ENCODE measurements around the gene RC3H1.
A peak's percentile ranks its signal among the peaks of the same experiment; 100 is the strongest.

Gene RC3H1

DNA sequence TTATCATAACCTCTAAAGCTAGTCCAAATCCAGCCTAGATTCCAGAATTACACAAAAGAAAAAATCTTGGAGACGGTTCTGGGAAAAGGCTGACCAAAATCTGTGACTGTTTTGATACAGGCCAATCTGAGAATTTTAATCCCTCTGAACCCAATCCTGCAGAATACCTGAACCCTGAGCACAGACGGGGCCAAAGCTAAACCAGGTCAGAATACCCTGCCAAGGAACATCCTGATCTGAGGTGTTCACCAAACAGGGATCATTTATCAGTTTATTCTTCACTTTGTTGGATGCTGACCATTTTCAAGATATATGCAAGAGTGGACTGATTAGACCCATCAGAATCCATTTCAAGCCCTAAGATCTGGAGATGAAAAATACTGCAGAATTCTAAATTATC is 3.6 kb downstream of the RC3H1 start:
- Histone ChIP-seq H3K27me3 (no peaks in the 10 kb centered on the region), H3K36me3 (no peaks in the 10 kb centered on the region), H3K27ac (no peak overlapping the region), H3K4me3 (no peak overlapping the region), H3K9me3 (no peaks in the 10 kb centered on the region), H3K4me1 (peaks cover 0 to 65% (median 28%) of the 10 kb centered on the region in 4 donors)
- TF ChIP-seq, protein P1, sequence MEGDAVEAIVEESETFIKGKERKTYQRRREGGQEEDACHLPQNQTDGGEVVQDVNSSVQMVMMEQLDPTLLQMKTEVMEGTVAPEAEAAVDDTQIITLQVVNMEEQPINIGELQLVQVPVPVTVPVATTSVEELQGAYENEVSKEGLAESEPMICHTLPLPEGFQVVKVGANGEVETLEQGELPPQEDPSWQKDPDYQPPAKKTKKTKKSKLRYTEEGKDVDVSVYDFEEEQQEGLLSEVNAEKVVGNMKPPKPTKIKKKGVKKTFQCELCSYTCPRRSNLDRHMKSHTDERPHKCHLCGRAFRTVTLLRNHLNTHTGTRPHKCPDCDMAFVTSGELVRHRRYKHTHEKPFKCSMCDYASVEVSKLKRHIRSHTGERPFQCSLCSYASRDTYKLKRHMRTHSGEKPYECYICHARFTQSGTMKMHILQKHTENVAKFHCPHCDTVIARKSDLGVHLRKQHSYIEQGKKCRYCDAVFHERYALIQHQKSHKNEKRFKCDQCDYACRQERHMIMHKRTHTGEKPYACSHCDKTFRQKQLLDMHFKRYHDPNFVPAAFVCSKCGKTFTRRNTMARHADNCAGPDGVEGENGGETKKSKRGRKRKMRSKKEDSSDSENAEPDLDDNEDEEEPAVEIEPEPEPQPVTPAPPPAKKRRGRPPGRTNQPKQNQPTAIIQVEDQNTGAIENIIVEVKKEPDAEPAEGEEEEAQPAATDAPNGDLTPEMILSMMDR (IDR thresholded peaks at IDR 0.05) = no peak
- DNase-seq = no peak
- intact Hi-C loops (cut with DNase I; ENCODE audit: low total_unique reads) = no loop called here

DNA sequence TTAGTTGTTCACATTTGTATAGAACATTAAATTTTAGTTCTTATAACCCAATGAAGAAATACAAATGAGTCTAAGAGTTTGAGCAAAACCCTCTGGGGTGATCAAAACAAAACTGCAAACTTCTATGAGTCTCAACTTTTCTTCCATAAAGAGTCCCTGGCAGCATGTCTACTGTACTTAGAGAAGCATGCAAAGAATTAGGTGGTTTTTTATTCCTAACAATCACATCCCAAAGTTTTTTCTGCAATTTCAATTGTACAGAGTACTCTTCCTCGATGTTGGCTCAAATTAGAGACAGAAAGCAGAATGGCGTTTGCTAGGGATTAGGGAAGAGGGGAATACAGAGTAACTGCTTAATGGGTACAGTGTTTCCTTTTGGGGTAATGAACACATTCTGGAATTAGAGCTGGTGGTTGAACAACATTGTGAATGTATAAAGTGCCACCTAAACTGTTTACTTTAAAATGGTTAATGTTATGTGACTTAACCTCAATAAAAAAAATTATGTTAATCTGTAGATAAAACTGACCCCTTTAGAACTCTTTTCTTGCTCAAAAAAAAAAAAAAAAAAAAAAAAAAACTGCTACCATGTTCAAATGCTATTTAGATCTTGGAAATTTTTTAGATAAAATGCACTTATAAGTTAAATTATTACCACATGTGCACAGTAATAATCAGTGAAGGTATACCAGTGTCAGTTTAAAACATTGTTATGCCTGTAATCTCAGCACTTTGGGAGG is 4.8 kb downstream of the RC3H1 start:
- peak overlapping the region in 1 of 2 donors; percentile 6 for H3K27ac ChIP-seq
- TF ChIP-seq, protein P1 (IDR thresholded peaks at IDR 0.05) = no peak
- H3K4me3 ChIP-seq = no peak overlapping the region
- H3K27me3 ChIP-seq = no peaks in the 10 kb centered on the region
- no peak for DNase-seq
- no peaks in the 10 kb centered on the region for H3K36me3 ChIP-seq
- peaks cover 0 to 56% (median 28%) of the 10 kb centered on the region in 4 donors for H3K4me1 ChIP-seq
- intact Hi-C loops (cut with DNase I; ENCODE audit: low total_unique reads) = no loop called here
- H3K9me3 ChIP-seq = no peaks in the 10 kb centered on the region

DNA sequence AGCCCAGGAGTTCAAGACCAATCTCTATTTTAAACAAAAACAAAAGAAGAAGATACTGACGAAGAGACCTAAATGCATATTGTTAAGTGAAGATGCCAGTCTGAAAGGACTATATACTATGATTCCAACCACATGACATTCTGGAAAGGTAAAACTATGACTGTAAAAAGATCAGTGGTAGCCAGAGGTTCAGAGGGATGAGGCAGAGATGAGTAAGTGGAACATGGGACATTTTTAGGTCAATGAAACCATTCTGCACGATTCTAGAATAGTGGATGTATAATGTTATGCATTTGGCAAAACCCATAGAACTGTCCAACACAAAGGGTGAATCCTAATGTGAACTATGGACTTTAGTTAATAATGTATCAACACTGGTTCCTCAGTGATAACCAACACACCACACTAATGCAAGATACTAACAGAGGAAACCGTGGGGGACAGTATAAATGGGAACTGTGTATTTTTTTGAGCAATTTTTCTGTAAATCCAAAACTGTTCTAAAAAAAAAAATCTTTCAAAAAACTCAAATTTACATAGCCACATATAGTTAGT is 8.2 kb downstream of the RC3H1 start:
- no peaks in the 10 kb centered on the region for H3K36me3 ChIP-seq
- no peaks in the 10 kb centered on the region for H3K9me3 ChIP-seq
- peaks cover 0 to 51% (median 15%) of the 10 kb centered on the region in 4 donors for H3K4me1 ChIP-seq
- intact Hi-C loops (cut with DNase I; ENCODE audit: low total_unique reads) = no loop called here
- no peak overlapping the region for H3K27ac ChIP-seq
- no peaks in the 10 kb centered on the region for H3K27me3 ChIP-seq
- no peak overlapping the region for H3K4me3 ChIP-seq
- no peak for DNase-seq
- TF ChIP-seq, protein P1 (IDR thresholded peaks at IDR 0.05) = no peak

DNA sequence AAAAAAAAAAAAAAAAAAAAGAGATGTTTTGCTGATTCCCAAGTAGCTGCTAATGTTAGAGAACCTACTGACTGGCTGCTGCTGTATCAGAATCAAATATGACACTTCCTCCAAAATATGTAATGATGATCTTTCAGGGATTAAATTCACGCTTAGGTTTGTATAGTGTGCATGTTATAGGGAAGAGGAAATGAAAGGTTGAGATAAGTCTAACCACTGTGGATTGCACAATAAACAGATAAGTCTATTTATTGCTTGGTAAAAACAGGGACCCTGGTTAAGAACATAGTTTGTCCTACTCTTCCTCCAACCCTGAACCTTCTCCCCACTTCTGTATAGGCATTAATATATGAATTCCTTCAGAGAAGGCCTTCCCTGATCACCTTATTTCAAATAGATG is 13.2 kb downstream of the RC3H1 start:
- DNase-seq = no peak
- no peaks in the 10 kb centered on the region for H3K36me3 ChIP-seq
- no peaks in the 10 kb centered on the region for H3K9me3 ChIP-seq
- intact Hi-C loops (cut with DNase I; ENCODE audit: low total_unique reads) = no loop called here
- H3K27me3 ChIP-seq = no peaks in the 10 kb centered on the region
- H3K4me1 ChIP-seq = peaks cover 0 to 44% (median 18%) of the 10 kb centered on the region in 4 donors
- no peak overlapping the region for H3K27ac ChIP-seq
- no peak overlapping the region for H3K4me3 ChIP-seq
- TF ChIP-seq, protein P1 (IDR thresholded peaks at IDR 0.05) = no peak

DNA sequence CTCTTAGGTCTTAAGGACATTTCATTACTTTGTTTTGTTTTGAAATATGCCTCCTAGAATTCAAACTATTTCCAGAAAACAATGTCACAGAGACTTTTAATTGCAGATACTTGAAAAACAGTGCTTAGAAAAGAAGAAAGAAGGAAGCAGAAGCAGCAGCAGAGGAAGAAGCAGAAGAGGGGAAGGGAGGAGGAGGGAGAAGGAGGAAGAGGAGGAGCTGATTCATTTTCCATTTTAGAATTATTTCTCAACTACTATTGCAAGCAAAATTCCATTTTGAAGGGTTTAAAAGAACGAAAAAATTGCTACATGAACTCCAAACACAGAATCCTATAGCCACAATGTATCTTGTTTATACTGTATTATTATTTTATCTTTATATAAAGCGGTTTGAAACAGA is 13.9 kb downstream of the RC3H1 start:
- TF ChIP-seq, protein P1 (IDR thresholded peaks at IDR 0.05) = no peak

More for the DNA sequence above, 13.9 kb downstream of the RC3H1 start:
- DNase-seq = no peak
- Histone ChIP-seq H3K4me3 (no peak overlapping the region), H3K27me3 (no peaks in the 10 kb centered on the region), H3K9me3 (no peaks in the 10 kb centered on the region), H3K4me1 (peaks cover 0 to 44% (median 18%) of the 10 kb centered on the region in 4 donors), H3K36me3 (no peaks in the 10 kb centered on the region), H3K27ac (no peak overlapping the region)
- intact Hi-C loops (cut with DNase I; ENCODE audit: low total_unique reads) = no loop called here

All from tibial artery (tissue), 4 donors.